Neural cell (in vitro differentiated cells): Measurements from ENCODE around the gene PLA2G2C.

ENCODE experiments used
- EZH2 ChIP-seq: fragments of 200-600, 300-800 bp; shearing (Covaris generic), sonication (generic); IDR thresholded peaks from 2 replicates; pipeline ENCODE4 v1.6.1; 2014; ENCODE audit warnings: antibody characterized with exemption, low read length, borderline replicate concordance, mild to moderate bottlenecking; ENCODE audit not compliant: insufficient read depth, poor library complexity, severe bottlenecking
- POLR2AphosphoS5 ChIP-seq: IDR thresholded peaks from 2 replicates; pipeline ENCODE4 v1.6.1; 2012
- SMC3 ChIP-seq: fragments of 450-650 bp; conservative IDR thresholded peaks from 2 replicates; pipeline ENCODE4 v1.6.1; 2014; ENCODE audit warnings: antibody characterized with exemption, mild to moderate bottlenecking, moderate library complexity; ENCODE audit not compliant: poor library complexity
- TAF1 ChIP-seq: IDR thresholded peaks from 2 replicates; pipeline ENCODE4 v1.6.1; 2012; ENCODE audit warnings: low read depth
- TF ChIP-seq, protein P1 (sequence below): fragments of 450-650 bp; IDR thresholded peaks from 2 replicates; pipeline ENCODE4 v1.5.1; 2014; ENCODE audit warnings: antibody characterized with exemption, mild to moderate bottlenecking, moderate library complexity; ENCODE audit not compliant: poor library complexity, severe bottlenecking

DNA sequence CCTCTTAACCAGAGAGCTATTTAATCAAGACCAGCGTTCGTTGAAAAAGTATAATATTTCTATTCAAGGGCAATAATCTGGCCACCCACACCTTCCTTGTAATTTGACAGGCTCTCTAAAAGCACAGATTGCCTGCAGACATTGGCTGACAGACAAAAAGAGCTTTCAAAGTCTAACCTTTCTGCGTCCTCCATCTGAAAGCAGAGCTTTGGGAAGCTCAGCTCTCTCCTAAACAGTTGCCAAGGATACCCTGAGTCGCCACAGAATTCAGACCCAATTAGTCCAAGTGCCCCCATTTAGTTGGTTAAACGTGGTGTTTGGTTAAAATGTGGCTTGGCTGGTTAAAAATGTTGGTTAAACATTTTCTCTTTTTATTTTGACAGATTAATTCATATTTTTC is 33.7 kb upstream of the PLA2G2C start:
- TF ChIP-seq, protein P1, sequence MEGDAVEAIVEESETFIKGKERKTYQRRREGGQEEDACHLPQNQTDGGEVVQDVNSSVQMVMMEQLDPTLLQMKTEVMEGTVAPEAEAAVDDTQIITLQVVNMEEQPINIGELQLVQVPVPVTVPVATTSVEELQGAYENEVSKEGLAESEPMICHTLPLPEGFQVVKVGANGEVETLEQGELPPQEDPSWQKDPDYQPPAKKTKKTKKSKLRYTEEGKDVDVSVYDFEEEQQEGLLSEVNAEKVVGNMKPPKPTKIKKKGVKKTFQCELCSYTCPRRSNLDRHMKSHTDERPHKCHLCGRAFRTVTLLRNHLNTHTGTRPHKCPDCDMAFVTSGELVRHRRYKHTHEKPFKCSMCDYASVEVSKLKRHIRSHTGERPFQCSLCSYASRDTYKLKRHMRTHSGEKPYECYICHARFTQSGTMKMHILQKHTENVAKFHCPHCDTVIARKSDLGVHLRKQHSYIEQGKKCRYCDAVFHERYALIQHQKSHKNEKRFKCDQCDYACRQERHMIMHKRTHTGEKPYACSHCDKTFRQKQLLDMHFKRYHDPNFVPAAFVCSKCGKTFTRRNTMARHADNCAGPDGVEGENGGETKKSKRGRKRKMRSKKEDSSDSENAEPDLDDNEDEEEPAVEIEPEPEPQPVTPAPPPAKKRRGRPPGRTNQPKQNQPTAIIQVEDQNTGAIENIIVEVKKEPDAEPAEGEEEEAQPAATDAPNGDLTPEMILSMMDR = no peak
- TF ChIP-seq EZH2 = no peak
- no peak for TF ChIP-seq TAF1
- TF ChIP-seq SMC3 = no peak
- no peak for TF ChIP-seq POLR2AphosphoS5
